RWPE2 (cell line): ENCODE data around the gene WIPF2.

Experiments
- ATAC-seq: fragments of 200-7000 bp; cut with Tn5 transposase; 3 replicates; pipeline ENCODE4 v1.9.1; 2021; ENCODE audit warnings: low read depth
- DNase-seq: peaks from one replicate; pipeline ENCODE4 v3.0.0-alpha.2; 2020; ENCODE audit warnings: low spot score
- H3K27ac ChIP-seq: fragments of 450-650 bp; 2 replicates; pipeline ENCODE4 v1.5.1; 2017; ENCODE audit warnings: mild to moderate bottlenecking; ENCODE audit not compliant: poor library complexity, severe bottlenecking
- H3K27me3 ChIP-seq: fragments of 250-450 bp; sonication (Bioruptor Pico); 2 replicates; pipeline ENCODE4 v1.5.1; 2021; ENCODE audit warnings: mild to moderate bottlenecking, moderate library complexity; ENCODE audit not compliant: insufficient read depth, poor library complexity, severe bottlenecking
- H3K36me3 ChIP-seq: fragments of 250-450 bp; sonication (Bioruptor Pico); 2 replicates; pipeline ENCODE4 v1.5.1; 2020; ENCODE audit warnings: low read depth, mild to moderate bottlenecking, moderate library complexity
- H3K4me1 ChIP-seq: fragments of 250-450 bp; sonication (Bioruptor Pico); 2 replicates; pipeline ENCODE4 v1.5.1; 2021; ENCODE audit warnings: mild to moderate bottlenecking, moderate library complexity; ENCODE audit not compliant: insufficient read depth, poor library complexity, severe bottlenecking
- H3K4me3 ChIP-seq: fragments of 250-450 bp; sonication (Bioruptor Pico); 2 replicates; pipeline ENCODE4 v1.5.1; 2021; ENCODE audit warnings: mild to moderate bottlenecking, moderate library complexity; ENCODE audit not compliant: severe bottlenecking
- H3K9me3 ChIP-seq: fragments of 250-450 bp; sonication (Bioruptor Pico); 2 replicates; pipeline ENCODE4 v1.5.1; 2021; ENCODE audit warnings: mild to moderate bottlenecking, moderate library complexity; ENCODE audit not compliant: severe bottlenecking
- CTCF ChIP-seq: fragments of 450-650 bp; IDR thresholded peaks from one replicate; pipeline ENCODE4 v1.5.1; 2017; ENCODE audit warnings: mild to moderate bottlenecking, moderate library complexity; ENCODE audit not compliant: poor library complexity, severe bottlenecking

WIPF2 gene

DNA sequence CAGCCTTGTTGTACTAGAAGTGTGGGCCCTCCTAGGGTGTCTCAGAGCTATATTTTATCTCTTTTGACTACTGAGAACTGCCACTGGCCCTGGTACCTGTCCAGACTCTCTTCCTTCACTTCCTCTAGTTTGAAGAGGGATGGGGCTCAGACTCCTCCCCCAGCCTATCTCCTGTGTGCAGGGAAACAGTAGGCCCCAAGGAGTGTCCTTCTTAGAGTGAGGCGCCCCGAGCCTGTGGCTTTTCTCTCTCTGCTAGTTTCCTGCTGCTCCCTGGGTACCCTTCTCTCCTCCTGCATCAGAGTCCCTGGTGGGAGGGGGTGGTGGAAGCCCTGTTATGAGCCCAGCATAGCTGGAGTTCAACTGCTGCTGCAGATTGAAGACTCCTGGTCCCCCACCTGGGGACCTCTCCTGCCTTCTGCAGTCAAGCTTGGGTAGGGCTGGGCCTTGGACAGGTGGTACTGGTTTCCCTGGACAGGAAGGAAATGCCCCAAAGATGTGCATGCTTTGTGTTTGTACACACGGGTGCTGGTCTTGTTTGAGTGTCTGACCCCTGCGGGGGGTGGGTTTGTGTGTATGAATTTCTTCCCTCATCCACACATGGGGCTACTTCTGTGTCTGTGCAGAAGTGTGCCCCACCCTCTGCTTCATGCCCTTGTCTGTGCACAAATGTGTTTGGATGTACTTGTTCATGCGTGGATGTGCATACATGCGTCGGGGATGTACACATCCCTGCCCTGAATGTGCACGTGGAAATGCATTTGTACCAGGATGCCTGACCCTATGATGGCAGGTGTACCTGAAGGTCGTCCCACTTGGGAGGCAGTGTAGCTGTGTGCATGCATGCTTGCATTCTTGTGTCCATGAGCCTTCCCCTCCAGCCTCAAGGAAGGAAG lies 96.8 kb downstream of the WIPF2 start:
- H3K4me1 ChIP-seq = peaks cover 69% of the 10 kb centered on the region
- no peak for ATAC-seq
- TF ChIP-seq CTCF = no peak
- no peaks in the 10 kb centered on the region for H3K36me3 ChIP-seq
- DNase-seq = no peak
- H3K27ac ChIP-seq = peak overlapping the region; percentile 97
- no peaks in the 10 kb centered on the region for H3K27me3 ChIP-seq
- no peak overlapping the region for H3K4me3 ChIP-seq
- no peaks in the 10 kb centered on the region for H3K9me3 ChIP-seq

DNA sequence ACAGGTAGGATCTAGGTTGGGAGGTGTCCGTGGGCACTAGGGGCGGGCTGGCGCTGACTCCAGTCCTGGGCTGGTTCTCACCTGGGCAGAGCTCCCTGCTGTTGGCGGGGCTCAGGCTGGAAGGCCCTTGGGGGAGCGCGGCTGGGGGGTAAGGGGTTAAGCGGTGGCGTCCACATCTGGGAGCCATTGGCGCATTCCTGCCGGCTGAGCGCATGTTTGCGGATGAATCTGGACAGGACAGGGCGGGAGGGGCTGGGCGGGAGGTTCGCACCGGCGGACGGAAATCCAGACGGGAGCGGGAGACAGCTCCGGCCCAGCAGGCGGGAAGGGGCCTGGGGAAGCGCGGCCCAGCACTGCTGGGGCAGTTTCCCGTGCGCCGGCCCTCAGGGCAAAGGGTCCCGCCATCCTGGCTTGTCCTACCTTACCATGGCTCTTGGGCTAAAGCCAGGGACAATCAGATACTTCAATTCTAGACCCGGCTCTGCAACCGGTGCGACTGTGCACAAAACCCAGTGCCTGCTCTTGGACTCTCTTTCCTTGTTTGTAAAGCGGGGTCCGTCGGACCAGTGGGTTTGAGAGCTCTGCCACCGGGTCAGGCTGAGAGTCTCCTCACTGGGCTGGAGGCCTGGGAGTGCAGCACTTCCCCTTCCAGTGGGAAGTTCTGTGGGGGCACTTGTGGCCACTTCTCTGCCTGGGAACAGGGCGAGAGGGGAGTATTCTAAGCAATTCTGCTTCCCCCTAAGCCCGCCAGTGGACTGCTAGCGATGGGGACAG lies 97.7 kb downstream of the WIPF2 start:
- DNase-seq (peak; percentile 86), ATAC-seq (peak; percentile 22)
- peaks cover 67% of the 10 kb centered on the region for H3K4me1 ChIP-seq
- peak overlapping the region; percentile 97 for H3K27ac ChIP-seq
- H3K27me3 ChIP-seq = no peaks in the 10 kb centered on the region
- H3K36me3 ChIP-seq = no peaks in the 10 kb centered on the region
- TF ChIP-seq CTCF = no peak
- peak overlapping the region; percentile 91 for H3K4me3 ChIP-seq
- no peaks in the 10 kb centered on the region for H3K9me3 ChIP-seq

GRCh38 chr17:40317345-40317873 lies 98.3 kb downstream of the WIPF2 start:
- Histone ChIP-seq H3K27me3 (no peaks in the 10 kb centered on the region), H3K36me3 (no peaks in the 10 kb centered on the region), H3K9me3 (no peaks in the 10 kb centered on the region), H3K4me1 (peaks cover 67% of the 10 kb centered on the region), H3K27ac (peak overlapping the region; percentile 97), H3K4me3 (peak overlapping the region; percentile 91)
- DNase-seq (no peak), ATAC-seq (no peak)
- TF ChIP-seq CTCF = peak; percentile 81

DNA sequence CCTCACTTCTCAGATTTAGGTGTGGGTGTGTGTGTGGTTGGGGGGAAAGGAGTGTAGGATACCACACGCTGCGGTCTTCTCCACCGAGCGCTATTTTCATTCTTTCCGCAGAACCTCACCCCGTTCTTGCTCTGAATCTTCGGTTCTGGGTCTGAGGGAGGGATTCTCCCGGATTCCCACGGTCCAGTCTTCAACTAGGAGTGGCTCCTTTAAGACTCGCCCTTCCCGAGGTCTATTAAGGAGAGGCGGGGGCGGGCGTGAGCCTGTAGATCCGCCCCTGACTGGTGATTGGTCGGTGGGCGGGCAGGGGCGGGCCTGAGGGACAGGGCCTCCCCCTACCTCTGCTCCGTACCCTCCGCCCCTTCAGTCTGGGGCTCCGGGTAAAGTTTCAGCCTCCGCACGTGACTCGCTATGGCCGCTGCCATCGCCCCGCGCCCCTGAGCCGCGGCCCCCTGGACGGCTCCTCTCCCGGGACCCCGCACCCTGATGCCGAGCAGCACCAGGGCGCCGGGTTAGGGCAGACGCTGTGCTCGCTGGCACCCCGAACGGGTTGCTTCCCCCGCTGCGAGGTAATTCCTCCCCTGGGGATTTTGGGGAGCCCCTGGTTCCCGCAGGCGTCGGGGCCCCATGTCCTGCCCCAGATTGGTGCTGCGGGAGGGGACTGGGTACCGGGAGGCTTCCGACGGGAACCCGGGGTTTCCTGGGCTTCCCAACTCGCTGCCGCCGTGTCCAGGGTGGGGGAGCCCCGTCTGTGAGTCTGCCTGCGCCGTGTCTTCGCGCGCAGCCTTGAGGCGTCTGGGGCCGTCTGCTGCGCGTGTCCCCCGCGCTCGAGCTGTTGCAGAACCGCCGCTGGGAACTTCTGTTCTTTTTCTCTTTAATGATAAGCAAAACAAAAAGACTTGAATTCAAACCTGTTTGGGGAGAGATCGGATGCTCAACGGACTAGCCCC lies 99.1 kb downstream of the WIPF2 start:
- ATAC-seq (peak; percentile 73), DNase-seq (peak; percentile 94)
- no peaks in the 10 kb centered on the region for H3K27me3 ChIP-seq
- TF ChIP-seq CTCF = no peak
- peak overlapping the region; percentile 91 for H3K4me3 ChIP-seq
- H3K4me1 ChIP-seq = peaks cover 67% of the 10 kb centered on the region
- H3K36me3 ChIP-seq = no peaks in the 10 kb centered on the region
- peak overlapping the region; percentile 97 for H3K27ac ChIP-seq
- H3K9me3 ChIP-seq = no peaks in the 10 kb centered on the region
